Measurements from ENCODE around the gene NRP1.

DNA sequence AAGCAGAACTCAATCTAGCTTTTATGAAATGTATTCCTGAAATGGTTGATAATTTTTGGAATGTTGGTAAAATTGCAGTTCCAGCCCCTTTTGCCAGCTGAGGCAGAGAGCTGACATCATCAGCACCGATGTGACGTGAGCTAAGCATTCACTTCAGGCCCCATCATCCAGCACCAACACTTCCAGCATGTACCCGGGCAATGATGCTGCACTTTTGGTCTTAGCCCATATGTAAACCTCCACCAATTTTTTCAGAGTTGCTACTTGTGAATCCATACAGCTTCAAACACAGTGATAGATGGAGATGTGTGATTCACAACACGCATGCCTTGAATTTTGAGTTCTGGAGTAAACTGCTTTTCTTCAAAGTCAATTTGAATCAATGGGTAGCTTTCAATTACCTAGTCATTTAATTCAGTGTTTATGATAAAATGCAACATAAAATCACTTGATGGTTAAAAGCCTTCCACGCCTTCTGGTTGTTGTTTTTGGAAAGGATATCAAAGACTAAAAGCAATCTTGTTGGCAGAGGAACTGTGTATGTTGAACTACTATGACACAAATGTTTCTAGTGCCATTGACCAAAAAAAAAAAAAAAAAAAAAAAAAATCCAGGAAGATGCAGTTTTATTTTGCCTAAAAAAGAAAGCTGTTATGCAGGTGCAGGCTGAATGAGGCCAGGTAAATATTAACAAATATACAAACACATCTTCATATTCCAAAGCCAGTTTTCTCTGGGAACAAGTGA, 73.9 kb downstream of the NRP1 start:
- TF ChIP-seq, protein P1, sequence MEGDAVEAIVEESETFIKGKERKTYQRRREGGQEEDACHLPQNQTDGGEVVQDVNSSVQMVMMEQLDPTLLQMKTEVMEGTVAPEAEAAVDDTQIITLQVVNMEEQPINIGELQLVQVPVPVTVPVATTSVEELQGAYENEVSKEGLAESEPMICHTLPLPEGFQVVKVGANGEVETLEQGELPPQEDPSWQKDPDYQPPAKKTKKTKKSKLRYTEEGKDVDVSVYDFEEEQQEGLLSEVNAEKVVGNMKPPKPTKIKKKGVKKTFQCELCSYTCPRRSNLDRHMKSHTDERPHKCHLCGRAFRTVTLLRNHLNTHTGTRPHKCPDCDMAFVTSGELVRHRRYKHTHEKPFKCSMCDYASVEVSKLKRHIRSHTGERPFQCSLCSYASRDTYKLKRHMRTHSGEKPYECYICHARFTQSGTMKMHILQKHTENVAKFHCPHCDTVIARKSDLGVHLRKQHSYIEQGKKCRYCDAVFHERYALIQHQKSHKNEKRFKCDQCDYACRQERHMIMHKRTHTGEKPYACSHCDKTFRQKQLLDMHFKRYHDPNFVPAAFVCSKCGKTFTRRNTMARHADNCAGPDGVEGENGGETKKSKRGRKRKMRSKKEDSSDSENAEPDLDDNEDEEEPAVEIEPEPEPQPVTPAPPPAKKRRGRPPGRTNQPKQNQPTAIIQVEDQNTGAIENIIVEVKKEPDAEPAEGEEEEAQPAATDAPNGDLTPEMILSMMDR (IDR thresholded peaks at IDR 0.05), result no peak
- no peak for TF ChIP-seq POLR2A (IDR thresholded peaks at IDR 0.05)
